Measurements from ENCODE around the gene RXFP4. TPM values are rescaled to one million over a fixed set of nuclear protein-coding genes. Genes with fewer than 3 reads are reported as not detected.

The RXFP4 gene
- total and polyA plus RNA-seq, 2 donors from 2014 or later = 0.32 TPM; not detected in 1

DNA sequence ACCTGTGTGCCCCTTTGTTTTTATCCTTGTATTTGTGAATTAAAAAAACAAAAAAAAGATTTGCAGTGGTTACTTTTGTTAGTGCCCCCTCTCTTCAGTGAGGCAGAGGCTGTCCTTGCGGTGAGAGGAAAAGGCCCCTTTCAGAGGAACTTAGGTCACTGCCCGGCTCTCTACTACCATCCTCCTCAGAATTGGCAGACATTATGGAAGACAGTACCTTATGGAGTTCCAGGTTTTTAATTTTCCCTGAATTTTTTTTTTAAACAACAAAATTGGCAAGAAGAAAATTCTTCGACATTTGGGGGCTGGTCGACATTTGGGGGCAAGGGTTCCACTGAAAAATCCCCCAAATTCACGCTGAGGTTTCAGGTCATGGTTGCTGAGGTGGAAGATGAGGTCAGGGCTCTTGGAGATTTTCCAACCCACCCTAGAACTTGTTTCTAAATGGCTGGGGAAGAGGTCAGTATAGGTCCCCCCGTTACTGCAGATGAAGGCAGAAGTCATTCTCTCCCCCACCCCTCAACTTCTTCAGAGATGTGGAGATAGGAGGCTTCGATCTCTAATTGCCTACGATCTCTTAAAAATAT is 5.3 kb downstream of the RXFP4 start:
- DNase-seq (no peak), FAIRE-seq (no peak)
- Histone ChIP-seq H3K4me1 (ENCODE audit: control insufficient read depth in 2 of 3, insufficient read depth in 2 of 3, low read depth in 1 of 3, low read length in 3 of 3) (peaks cover 0 to 10% (median 4%) of the 10 kb centered on the region in 3 donors), H3K36me3 (ENCODE audit: control insufficient read depth in 2 of 3, insufficient read depth in 3 of 3, low read length in 3 of 3) (peaks cover 5 to 18% (median 7%) of the 10 kb centered on the region in 3 donors), H3K27ac (ENCODE audit: low read depth in 2 of 2, low read length in 2 of 2) (no peak overlapping the region), H3K4me3 (ENCODE audit: low read length in 3 of 3) (no peak overlapping the region), H3K9me3 (ENCODE audit: control insufficient read depth in 2 of 3, insufficient read depth in 1 of 3, low read length in 3 of 3) (no peaks in the 10 kb centered on the region), H3K9ac (ENCODE audit: low read length in 3 of 3) (no peak overlapping the region), H3K27me3 (ENCODE audit: control insufficient read depth, insufficient read depth, low read length) (no peaks in the 10 kb centered on the region)
- intact Hi-C loops (cut with DNase I) = no loop called here
- TF ChIP-seq, protein P1, sequence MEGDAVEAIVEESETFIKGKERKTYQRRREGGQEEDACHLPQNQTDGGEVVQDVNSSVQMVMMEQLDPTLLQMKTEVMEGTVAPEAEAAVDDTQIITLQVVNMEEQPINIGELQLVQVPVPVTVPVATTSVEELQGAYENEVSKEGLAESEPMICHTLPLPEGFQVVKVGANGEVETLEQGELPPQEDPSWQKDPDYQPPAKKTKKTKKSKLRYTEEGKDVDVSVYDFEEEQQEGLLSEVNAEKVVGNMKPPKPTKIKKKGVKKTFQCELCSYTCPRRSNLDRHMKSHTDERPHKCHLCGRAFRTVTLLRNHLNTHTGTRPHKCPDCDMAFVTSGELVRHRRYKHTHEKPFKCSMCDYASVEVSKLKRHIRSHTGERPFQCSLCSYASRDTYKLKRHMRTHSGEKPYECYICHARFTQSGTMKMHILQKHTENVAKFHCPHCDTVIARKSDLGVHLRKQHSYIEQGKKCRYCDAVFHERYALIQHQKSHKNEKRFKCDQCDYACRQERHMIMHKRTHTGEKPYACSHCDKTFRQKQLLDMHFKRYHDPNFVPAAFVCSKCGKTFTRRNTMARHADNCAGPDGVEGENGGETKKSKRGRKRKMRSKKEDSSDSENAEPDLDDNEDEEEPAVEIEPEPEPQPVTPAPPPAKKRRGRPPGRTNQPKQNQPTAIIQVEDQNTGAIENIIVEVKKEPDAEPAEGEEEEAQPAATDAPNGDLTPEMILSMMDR (IDR thresholded peaks at IDR 0.05; ENCODE audit: borderline replicate concordance, extremely low read depth, insufficient read depth) = no peak

DNA sequence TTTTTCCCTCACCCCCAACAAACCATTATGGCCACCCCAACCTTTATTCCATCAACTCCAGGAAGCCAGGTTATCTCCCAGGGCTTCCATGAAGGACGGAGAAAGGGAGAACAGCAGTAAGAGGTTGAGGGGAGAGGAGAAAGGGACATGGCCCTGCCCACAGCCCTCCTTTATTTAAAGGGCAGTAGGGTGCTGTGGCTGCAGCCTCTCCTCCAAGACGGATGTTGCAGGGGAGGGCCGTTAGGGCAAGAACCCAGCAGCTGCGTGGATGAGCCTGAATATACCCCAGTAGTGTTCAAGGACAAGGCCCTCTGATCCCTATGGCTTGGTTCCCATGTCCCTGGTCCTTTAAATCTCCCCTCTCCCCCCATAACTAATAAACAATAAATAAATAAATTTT is 5.9 kb downstream of the RXFP4 start:
- Histone ChIP-seq H3K36me3 (ENCODE audit: control insufficient read depth in 2 of 3, insufficient read depth in 3 of 3, low read length in 3 of 3) (peaks cover 8 to 23% (median 9%) of the 10 kb centered on the region in 3 donors), H3K4me1 (ENCODE audit: control insufficient read depth in 2 of 3, insufficient read depth in 2 of 3, low read depth in 1 of 3, low read length in 3 of 3) (peaks cover 0 to 5% (median 0%) of the 10 kb centered on the region in 3 donors), H3K4me3 (ENCODE audit: low read length in 3 of 3) (no peak overlapping the region), H3K9ac (ENCODE audit: low read length in 3 of 3) (no peak overlapping the region), H3K27me3 (ENCODE audit: control insufficient read depth, insufficient read depth, low read length) (no peaks in the 10 kb centered on the region), H3K27ac (ENCODE audit: low read depth in 2 of 2, low read length in 2 of 2) (no peak overlapping the region), H3K9me3 (ENCODE audit: control insufficient read depth in 2 of 3, insufficient read depth in 1 of 3, low read length in 3 of 3) (no peaks in the 10 kb centered on the region)
- intact Hi-C loops (cut with DNase I) = no loop called here
- FAIRE-seq (no peak), DNase-seq (peak in 1 of 5 donors; percentile 48)
- TF ChIP-seq, protein P1 (IDR thresholded peaks at IDR 0.05; ENCODE audit: borderline replicate concordance, extremely low read depth, insufficient read depth) = no peak

DNA sequence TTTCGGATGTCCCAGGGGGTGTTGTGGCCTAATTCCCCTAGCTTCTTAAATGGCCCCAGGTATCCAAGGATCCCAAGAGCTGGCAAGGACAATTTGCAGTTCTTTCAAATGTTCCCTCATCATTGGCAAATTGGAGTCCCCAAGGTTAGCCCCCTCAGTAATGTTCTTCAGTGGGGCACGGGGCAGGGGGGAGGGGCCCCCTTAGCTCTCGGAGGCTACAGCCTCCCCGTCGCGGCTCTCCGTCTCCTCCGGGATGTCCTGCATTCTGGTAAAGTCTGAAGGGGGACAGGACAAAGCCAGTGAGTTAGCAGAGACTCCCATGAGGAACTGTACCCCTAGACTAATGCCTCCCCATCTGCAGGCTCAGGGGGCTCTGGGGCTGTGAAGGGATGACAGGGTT is 6.3 kb downstream of the RXFP4 start:
- Histone ChIP-seq H3K9me3 (ENCODE audit: control insufficient read depth in 2 of 3, insufficient read depth in 1 of 3, low read length in 3 of 3) (no peaks in the 10 kb centered on the region), H3K4me3 (ENCODE audit: low read length in 3 of 3) (no peak overlapping the region), H3K36me3 (ENCODE audit: control insufficient read depth in 2 of 3, insufficient read depth in 3 of 3, low read length in 3 of 3) (peaks cover 10 to 28% (median 12%) of the 10 kb centered on the region in 3 donors), H3K27ac (ENCODE audit: low read depth in 2 of 2, low read length in 2 of 2) (no peak overlapping the region), H3K27me3 (ENCODE audit: control insufficient read depth, insufficient read depth, low read length) (no peaks in the 10 kb centered on the region), H3K9ac (ENCODE audit: low read length in 3 of 3) (no peak overlapping the region), H3K4me1 (ENCODE audit: control insufficient read depth in 2 of 3, insufficient read depth in 2 of 3, low read depth in 1 of 3, low read length in 3 of 3) (peaks cover 0 to 2% (median 0%) of the 10 kb centered on the region in 3 donors)
- DNase-seq (peak in 1 of 5 donors; percentile 28), FAIRE-seq (no peak)
- intact Hi-C loops (cut with DNase I) = no loop called here
- TF ChIP-seq, protein P1 (IDR thresholded peaks at IDR 0.05; ENCODE audit: borderline replicate concordance, extremely low read depth, insufficient read depth) = no peak
